Keratinocyte (primary cell): ENCODE data around the gene NTN1. TPM values are rescaled to one million over a fixed set of nuclear protein-coding genes. Genes with fewer than 3 reads are reported as not detected.

Experiments
- DNase-seq: peaks from one replicate; pipeline ENCODE4 v3.0.0-alpha.2; 2011; ENCODE audit warnings: low read depth, missing footprints, low spot score
- FAIRE-seq: peaks from 2 replicates; lab custom pipeline; 2011; peaks lifted over from hg19 to GRCh38; lab: Jason Lieb, UNC
- H2AFZ ChIP-seq: 2 replicates; pipeline ENCODE4 v1.6.0; 2012; ENCODE audit warnings: low read length, control low read depth, inconsistent platforms; ENCODE audit not compliant: control insufficient read depth
- H3K27ac ChIP-seq: 2 replicates; pipeline ENCODE4 v1.5.1; 2011; ENCODE audit warnings: low read length; ENCODE audit not compliant: control insufficient read depth, insufficient read depth
- H3K27me3 ChIP-seq: 3 replicates; pipeline ENCODE4 v1.6.0; 2011; ENCODE audit warnings: low read length; ENCODE audit not compliant: control insufficient read depth, insufficient read depth; ENCODE audit errors: extremely low read depth
- H3K36me3 ChIP-seq, 2 experiments: 2 replicates in 1 of 2; 3 replicates in 1 of 2; pipeline ENCODE4 v1.5.1; 2011; ENCODE audit warnings: low read length in 2 of 2, mild to moderate bottlenecking in 1 of 2; ENCODE audit not compliant: control insufficient read depth in 2 of 2, insufficient read depth in 2 of 2; ENCODE audit errors: extremely low read depth in 1 of 2
- H3K4me1 ChIP-seq: 3 replicates; pipeline ENCODE4 v1.5.1; 2011; ENCODE audit warnings: low read length; ENCODE audit not compliant: control insufficient read depth, insufficient read depth; ENCODE audit errors: extremely low read depth
- H3K4me2 ChIP-seq: 3 replicates; pipeline ENCODE4 v1.6.0; 2011; ENCODE audit warnings: low read depth, low read length; ENCODE audit not compliant: control insufficient read depth, insufficient read depth; ENCODE audit errors: extremely low read depth
- H3K4me3 ChIP-seq, 3 experiments: fragments of 200-600 bp in 1 of 3; sonication (generic) in 1 of 3; 2 replicates in 2 of 3; 3 replicates in 1 of 3; pipeline ENCODE4 v1.5.1; 2011 to 2016; ENCODE audit warnings: low read length in 3 of 3, mild to moderate bottlenecking in 3 of 3, control low read depth in 2 of 3, inconsistent platforms in 1 of 3, low read depth in 1 of 3, mixed read lengths in 1 of 3, mixed run types in 1 of 3, moderate library complexity in 1 of 3; ENCODE audit not compliant: control insufficient read depth in 2 of 3, insufficient read depth in 2 of 3; ENCODE audit errors: extremely low read depth in 1 of 3
- H3K79me2 ChIP-seq: 2 replicates; pipeline ENCODE4 v1.6.0; 2012; ENCODE audit warnings: low read length; ENCODE audit not compliant: control insufficient read depth, insufficient read depth
- H3K9ac ChIP-seq: 3 replicates; pipeline ENCODE4 v1.6.0; 2011; ENCODE audit warnings: low read length; ENCODE audit not compliant: control insufficient read depth, insufficient read depth; ENCODE audit errors: extremely low read depth
- H3K9me1 ChIP-seq: 3 replicates; pipeline ENCODE4 v1.6.0; 2011; ENCODE audit warnings: low read length; ENCODE audit not compliant: control insufficient read depth, insufficient read depth; ENCODE audit errors: extremely low read depth
- H3K9me3 ChIP-seq: 2 replicates; pipeline ENCODE4 v1.5.1; 2012; ENCODE audit warnings: low read depth, low read length; ENCODE audit not compliant: control insufficient read depth
- H4K20me1 ChIP-seq: 3 replicates; pipeline ENCODE4 v1.6.0; 2011; ENCODE audit warnings: low read length; ENCODE audit not compliant: control insufficient read depth, insufficient read depth; ENCODE audit errors: extremely low read depth
- CTCF ChIP-seq, 3 experiments: IDR thresholded peaks in 1 of 3; conservative IDR thresholded peaks in 1 of 3; optimal IDR thresholded peaks in 1 of 3; 2 replicates in 2 of 3; 3 replicates in 1 of 3; pipeline versions ENCODE3 to v1.5.1; 2011; ENCODE audit warnings: low read length in 3 of 3, mild to moderate bottlenecking in 3 of 3, moderate library complexity in 2 of 3, control low read depth in 1 of 3, inconsistent platforms in 1 of 3; ENCODE audit not compliant: insufficient read depth in 2 of 3; ENCODE audit errors: extremely low read depth in 1 of 3
- EZH2 ChIP-seq: IDR thresholded peaks from one replicate; pipeline ENCODE4 v1.6.1; 2012; ENCODE audit warnings: inconsistent platforms, mild to moderate bottlenecking, low read length, moderate library complexity
- dilution Hi-C: fragments of 300-500 bp; cut with MboI; formaldehyde crosslinking; loops from one replicate; pipeline ENCODE4 v1.7.0; 2020; ENCODE audit warnings: low sequenced_read_pairs; ENCODE audit not compliant: extremely low pct_ligation_motif_present
- polyA plus RNA-seq, 5 experiments: library from polyadenylated mRNA; depleted of rRNA in 3 of 5; stranded (reverse) in 3 of 5; stranded (forward) in 1 of 5; unstranded in 1 of 5; fragments of >200 nt; gene quantifications; 1 replicate in 1 of 5; 2 replicates in 3 of 5; 3 replicates in 1 of 5; pipeline versions ENCODE4 v1.2.1 to v1.2.3, GENCODE V29; 2011 to 2012; ENCODE audit warnings: missing spikeins in 2 of 5, low read depth in 1 of 5, low replicate concordance in 1 of 5

NTN1 gene
- polyA plus RNA-seq, 1 donor (not counting 4 experiments of a cell fraction or from before 2014, with no cell fraction given) = 0.10 TPM

- H3K4me3 ChIP-seq = no peak overlapping the region
- H3K79me2 ChIP-seq = no peaks in the 10 kb centered on the region
- no peak overlapping the region for H3K4me2 ChIP-seq
- no peak overlapping the region for H3K27ac ChIP-seq
- no peaks in the 10 kb centered on the region for H3K36me3 ChIP-seq
- no peaks in the 10 kb centered on the region for H3K9me1 ChIP-seq
- FAIRE-seq (no peak), DNase-seq (no peak)
- no peak overlapping the region for H2AFZ ChIP-seq
- dilution Hi-C loops = no loop called here
- no peak for TF ChIP-seq EZH2
- no peak for TF ChIP-seq CTCF (optimal IDR thresholded peaks at IDR 0.05 in 1 of 3, IDR thresholded peaks at IDR 0.05 in 1 of 3, conservative IDR thresholded peaks at IDR 0.05 in 1 of 3; ENCODE audit: extremely low read depth in 1 of 3, insufficient read depth in 2 of 3, low read length in 3 of 3)
- H3K4me1 ChIP-seq = no peaks in the 10 kb centered on the region
- H4K20me1 ChIP-seq = no peaks in the 10 kb centered on the region
- H3K9me3 ChIP-seq = peaks cover 1% of the 10 kb centered on the region
- H3K9ac ChIP-seq = no peak overlapping the region
- H3K27me3 ChIP-seq = no peaks in the 10 kb centered on the region
These were observed 154.6 kb downstream of the NTN1 start for GRCh38 chr17:9175700-9176467.

- Histone ChIP-seq H3K27ac (no peak overlapping the region), H3K9me1 (no peaks in the 10 kb centered on the region), H3K9me3 (peaks cover 1% of the 10 kb centered on the region), H3K9ac (no peak overlapping the region), H3K36me3 (no peaks in the 10 kb centered on the region), H3K4me1 (no peaks in the 10 kb centered on the region), H4K20me1 (no peaks in the 10 kb centered on the region), H2AFZ (no peak overlapping the region), H3K27me3 (peaks cover 2% of the 10 kb centered on the region), H3K79me2 (no peaks in the 10 kb centered on the region), H3K4me2 (no peak overlapping the region), H3K4me3 (no peak overlapping the region)
- no peak for DNase-seq
- dilution Hi-C loops = no loop called here
- TF ChIP-seq EZH2 = no peak
- TF ChIP-seq CTCF (optimal IDR thresholded peaks at IDR 0.05 in 1 of 3, IDR thresholded peaks at IDR 0.05 in 1 of 3, conservative IDR thresholded peaks at IDR 0.05 in 1 of 3; ENCODE audit: extremely low read depth in 1 of 3, insufficient read depth in 2 of 3, low read length in 3 of 3) = no peak
- no peak for FAIRE-seq
These were observed 155.9 kb downstream of the NTN1 start for GRCh38 chr17:9177212-9177611.
